ENCODE measurements around the gene DLX3. TPM values are rescaled to one million over a fixed set of nuclear protein-coding genes. Genes with fewer than 3 reads are reported as not detected.

Gene DLX3
- total RNA-seq, 1 experiment from 2014 or later = not detected

DNA sequence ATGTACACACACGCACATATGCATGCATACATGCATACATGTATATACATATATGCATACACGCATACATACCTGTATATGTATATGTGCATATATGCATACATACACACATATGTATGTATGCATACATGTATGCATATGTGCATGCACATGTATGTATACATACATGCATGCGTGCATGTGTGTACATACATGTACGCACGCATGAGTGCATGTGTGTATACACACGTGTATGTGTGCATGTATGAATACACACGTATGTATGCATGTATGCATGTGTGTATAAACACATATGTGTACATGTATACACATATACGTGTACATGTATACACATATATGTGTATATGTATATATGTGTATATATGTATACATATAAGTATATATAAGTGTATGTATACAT is 28.5 kb upstream of the DLX3 start:
- ChIA-PET CTCF (no interaction called here), POLR2A (ENCODE audit: low non-redundant PET) (no interaction called here)
- H3K9me3 ChIP-seq (ENCODE audit: low read depth, low read length, poor library complexity, severe bottlenecking) = peaks cover 10% of the 10 kb centered on the region
- no peaks in the 10 kb centered on the region for H3K27me3 ChIP-seq (replicated peaks; ENCODE audit: insufficient read depth, low read depth, low read length, poor library complexity)
- H3K27ac ChIP-seq (ENCODE audit: low read depth, low read length, poor library complexity, severe bottlenecking) = no peak overlapping the region
- H3K4me3 ChIP-seq (ENCODE audit: low read depth, low read length, poor library complexity, severe bottlenecking) = no peak overlapping the region
- DNase-seq (ENCODE audit: low spot score) = no peak
- intact Hi-C loops (cut with micrococcal nuclease; ENCODE audit: unreplicated experiment) = no loop called here
- H3K4me1 ChIP-seq (ENCODE audit: insufficient read depth, low read length, poor library complexity, severe bottlenecking) = peaks cover 8% of the 10 kb centered on the region
- no peaks in the 10 kb centered on the region for H3K36me3 ChIP-seq (ENCODE audit: insufficient read depth, low read length, poor library complexity, severe bottlenecking)
- TF ChIP-seq, protein P1, sequence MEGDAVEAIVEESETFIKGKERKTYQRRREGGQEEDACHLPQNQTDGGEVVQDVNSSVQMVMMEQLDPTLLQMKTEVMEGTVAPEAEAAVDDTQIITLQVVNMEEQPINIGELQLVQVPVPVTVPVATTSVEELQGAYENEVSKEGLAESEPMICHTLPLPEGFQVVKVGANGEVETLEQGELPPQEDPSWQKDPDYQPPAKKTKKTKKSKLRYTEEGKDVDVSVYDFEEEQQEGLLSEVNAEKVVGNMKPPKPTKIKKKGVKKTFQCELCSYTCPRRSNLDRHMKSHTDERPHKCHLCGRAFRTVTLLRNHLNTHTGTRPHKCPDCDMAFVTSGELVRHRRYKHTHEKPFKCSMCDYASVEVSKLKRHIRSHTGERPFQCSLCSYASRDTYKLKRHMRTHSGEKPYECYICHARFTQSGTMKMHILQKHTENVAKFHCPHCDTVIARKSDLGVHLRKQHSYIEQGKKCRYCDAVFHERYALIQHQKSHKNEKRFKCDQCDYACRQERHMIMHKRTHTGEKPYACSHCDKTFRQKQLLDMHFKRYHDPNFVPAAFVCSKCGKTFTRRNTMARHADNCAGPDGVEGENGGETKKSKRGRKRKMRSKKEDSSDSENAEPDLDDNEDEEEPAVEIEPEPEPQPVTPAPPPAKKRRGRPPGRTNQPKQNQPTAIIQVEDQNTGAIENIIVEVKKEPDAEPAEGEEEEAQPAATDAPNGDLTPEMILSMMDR (conservative IDR thresholded peaks at IDR 0.05; ENCODE audit: low read depth, low read length) = no peak
- TF ChIP-seq EZH2 (IDR thresholded peaks at IDR 0.05; ENCODE audit: borderline replicate concordance, low read depth, low read length, poor library complexity, severe bottlenecking) = no peak
- no TSS peak for BruUV-seq (replicated peaks)

DNA sequence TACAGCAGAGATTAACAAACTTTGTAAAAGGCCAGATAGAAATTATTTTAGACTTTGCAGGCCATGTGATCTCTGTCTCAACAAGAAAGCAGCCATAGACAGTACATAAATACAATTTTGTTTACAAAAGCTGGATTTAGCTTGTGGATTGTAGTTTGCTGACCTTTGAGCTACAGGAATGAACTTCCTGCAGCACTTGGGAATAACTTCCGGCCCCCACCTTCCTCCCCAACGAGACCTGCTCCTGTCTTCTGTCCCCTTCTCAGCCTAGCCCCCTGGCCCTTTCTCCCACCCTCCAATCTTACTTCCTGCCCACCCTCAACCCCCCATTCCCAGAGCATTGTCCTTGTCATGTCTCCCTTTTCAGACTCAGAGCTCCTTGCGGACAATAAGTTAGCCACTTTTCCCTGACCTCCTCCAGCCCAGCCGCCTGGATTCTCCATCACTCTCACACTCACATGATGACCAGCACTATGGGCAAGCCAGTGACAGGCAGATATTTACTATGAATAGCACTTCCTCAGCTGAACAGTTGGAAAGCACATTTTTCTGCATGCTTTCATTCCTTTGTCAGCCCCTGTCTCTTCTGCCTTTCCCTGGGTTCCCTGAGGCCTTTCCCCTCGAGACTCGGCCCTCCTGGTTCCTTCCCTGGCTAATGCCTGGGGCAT is 27.6 kb upstream of the DLX3 start:
- intact Hi-C loops (cut with micrococcal nuclease; ENCODE audit: unreplicated experiment) = no loop called here
- no TSS peak for BruUV-seq (replicated peaks)
- no peaks in the 10 kb centered on the region for H3K27me3 ChIP-seq (replicated peaks; ENCODE audit: insufficient read depth, low read depth, low read length, poor library complexity)
- POLR2A ChIA-PET (ENCODE audit: low non-redundant PET) = no interaction called here
- H3K27ac ChIP-seq (ENCODE audit: low read depth, low read length, poor library complexity, severe bottlenecking) = no peak overlapping the region
- CTCF ChIA-PET = no interaction called here
- no peaks in the 10 kb centered on the region for H3K36me3 ChIP-seq (ENCODE audit: insufficient read depth, low read length, poor library complexity, severe bottlenecking)
- no peak overlapping the region for H3K4me3 ChIP-seq (ENCODE audit: low read depth, low read length, poor library complexity, severe bottlenecking)
- no peak for DNase-seq (ENCODE audit: low spot score)
- peaks cover 10% of the 10 kb centered on the region for H3K9me3 ChIP-seq (ENCODE audit: low read depth, low read length, poor library complexity, severe bottlenecking)
- no peak for TF ChIP-seq EZH2 (IDR thresholded peaks at IDR 0.05; ENCODE audit: borderline replicate concordance, low read depth, low read length, poor library complexity, severe bottlenecking)
- TF ChIP-seq, protein P1 (conservative IDR thresholded peaks at IDR 0.05; ENCODE audit: low read depth, low read length) = no peak
- peaks cover 6% of the 10 kb centered on the region for H3K4me1 ChIP-seq (ENCODE audit: insufficient read depth, low read length, poor library complexity, severe bottlenecking)

DNA sequence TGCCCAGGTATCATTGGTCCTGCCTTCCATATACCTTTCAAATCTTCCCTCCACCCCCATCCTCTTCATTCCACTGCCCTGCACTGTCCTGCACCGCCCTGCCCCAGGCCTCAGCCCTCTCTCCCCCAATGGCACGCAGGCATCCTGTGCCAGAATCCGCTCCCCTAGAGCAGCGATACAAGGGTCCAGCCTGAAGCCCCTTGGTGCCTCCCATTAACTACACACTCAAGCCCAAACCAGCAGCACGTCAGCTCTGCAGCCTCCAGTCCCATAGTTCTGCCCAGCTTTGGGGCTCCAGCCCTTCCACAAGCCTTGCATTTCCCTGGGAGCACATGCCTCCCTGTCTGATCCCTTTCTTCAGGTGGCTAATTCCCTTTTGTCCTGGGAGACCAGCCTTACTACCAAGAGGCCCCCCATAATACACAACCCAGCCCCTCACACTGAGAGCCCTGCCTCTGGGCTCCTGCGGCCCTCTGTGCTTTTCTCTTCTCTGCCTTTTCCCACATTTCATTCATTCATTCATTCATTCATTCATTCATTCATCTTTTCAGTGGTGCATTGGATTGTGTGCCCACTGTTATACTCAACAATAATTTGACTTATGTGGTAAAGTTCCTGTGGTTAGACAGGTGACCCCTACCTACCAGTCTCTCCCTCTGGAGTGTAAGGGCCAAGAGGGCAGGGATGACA is 26.8 kb upstream of the DLX3 start:
- DNase-seq (ENCODE audit: low spot score) = no peak
- Histone ChIP-seq H3K4me1 (ENCODE audit: insufficient read depth, low read length, poor library complexity, severe bottlenecking) (no peaks in the 10 kb centered on the region), H3K27ac (ENCODE audit: low read depth, low read length, poor library complexity, severe bottlenecking) (no peak overlapping the region), H3K9me3 (ENCODE audit: low read depth, low read length, poor library complexity, severe bottlenecking) (peaks cover 10% of the 10 kb centered on the region), H3K4me3 (ENCODE audit: low read depth, low read length, poor library complexity, severe bottlenecking) (no peak overlapping the region), H3K27me3 (replicated peaks; ENCODE audit: insufficient read depth, low read depth, low read length, poor library complexity) (no peaks in the 10 kb centered on the region), H3K36me3 (ENCODE audit: insufficient read depth, low read length, poor library complexity, severe bottlenecking) (no peaks in the 10 kb centered on the region)
- intact Hi-C loops (cut with micrococcal nuclease; ENCODE audit: unreplicated experiment) = no loop called here
- TF ChIP-seq, protein P1 (conservative IDR thresholded peaks at IDR 0.05; ENCODE audit: low read depth, low read length) = no peak
- TF ChIP-seq EZH2 (IDR thresholded peaks at IDR 0.05; ENCODE audit: borderline replicate concordance, low read depth, low read length, poor library complexity, severe bottlenecking) = no peak
- ChIA-PET CTCF (no interaction called here), POLR2A (ENCODE audit: low non-redundant PET) (no interaction called here)
- BruUV-seq (replicated peaks) = no TSS peak

All from A673 (cell line).